GM12801 (cell line): ENCODE data around the gene SFPQ.

Source experiments
- TF ChIP-seq, protein P1 (sequence below): IDR thresholded peaks from one replicate; pipeline ENCODE4 v1.5.1; 2011; ENCODE audit warnings: control low read depth; ENCODE audit not compliant: insufficient read length; ENCODE audit errors: extremely low read depth

Gene SFPQ

DNA sequence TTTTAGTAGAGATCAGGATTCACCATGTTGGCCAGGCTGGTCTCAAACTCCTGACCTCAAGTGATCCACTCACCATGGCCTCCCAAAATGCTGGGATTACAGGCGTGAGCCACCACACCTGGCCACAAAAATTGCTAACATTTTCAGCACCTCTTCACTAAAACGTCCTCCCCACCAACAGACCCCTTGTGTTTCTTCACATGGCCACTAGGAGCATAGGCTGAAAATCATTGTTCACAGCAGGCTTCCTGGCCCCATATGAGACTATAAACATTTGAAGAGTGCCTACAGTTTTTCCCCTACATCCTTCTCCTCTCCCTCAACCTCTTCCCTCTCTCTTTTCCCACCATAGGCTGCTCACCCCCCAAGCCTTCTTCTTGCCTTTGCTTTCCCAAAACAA is 28.0 kb upstream of the SFPQ start:
- TF ChIP-seq, protein P1, sequence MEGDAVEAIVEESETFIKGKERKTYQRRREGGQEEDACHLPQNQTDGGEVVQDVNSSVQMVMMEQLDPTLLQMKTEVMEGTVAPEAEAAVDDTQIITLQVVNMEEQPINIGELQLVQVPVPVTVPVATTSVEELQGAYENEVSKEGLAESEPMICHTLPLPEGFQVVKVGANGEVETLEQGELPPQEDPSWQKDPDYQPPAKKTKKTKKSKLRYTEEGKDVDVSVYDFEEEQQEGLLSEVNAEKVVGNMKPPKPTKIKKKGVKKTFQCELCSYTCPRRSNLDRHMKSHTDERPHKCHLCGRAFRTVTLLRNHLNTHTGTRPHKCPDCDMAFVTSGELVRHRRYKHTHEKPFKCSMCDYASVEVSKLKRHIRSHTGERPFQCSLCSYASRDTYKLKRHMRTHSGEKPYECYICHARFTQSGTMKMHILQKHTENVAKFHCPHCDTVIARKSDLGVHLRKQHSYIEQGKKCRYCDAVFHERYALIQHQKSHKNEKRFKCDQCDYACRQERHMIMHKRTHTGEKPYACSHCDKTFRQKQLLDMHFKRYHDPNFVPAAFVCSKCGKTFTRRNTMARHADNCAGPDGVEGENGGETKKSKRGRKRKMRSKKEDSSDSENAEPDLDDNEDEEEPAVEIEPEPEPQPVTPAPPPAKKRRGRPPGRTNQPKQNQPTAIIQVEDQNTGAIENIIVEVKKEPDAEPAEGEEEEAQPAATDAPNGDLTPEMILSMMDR, result no peak

DNA sequence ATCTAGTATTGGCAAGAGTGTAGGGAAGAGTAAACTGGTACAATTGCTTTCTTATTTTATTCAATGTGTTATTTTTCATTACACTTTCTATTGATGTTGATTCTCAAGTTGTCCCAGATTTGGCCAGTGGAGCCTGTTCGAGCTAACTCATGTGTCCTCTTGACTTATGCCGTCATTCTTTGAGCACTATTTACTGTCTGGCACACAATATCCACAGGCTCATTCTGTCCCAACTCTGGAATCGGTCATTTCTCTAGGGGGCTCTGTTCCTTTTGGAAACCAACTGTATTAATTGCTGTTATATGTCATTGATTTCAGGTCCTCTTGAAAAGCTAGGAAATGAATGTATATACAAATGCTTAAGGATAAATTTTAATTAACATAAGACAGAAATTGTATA is 22.4 kb upstream of the SFPQ start:
- TF ChIP-seq, protein P1, result no peak

DNA sequence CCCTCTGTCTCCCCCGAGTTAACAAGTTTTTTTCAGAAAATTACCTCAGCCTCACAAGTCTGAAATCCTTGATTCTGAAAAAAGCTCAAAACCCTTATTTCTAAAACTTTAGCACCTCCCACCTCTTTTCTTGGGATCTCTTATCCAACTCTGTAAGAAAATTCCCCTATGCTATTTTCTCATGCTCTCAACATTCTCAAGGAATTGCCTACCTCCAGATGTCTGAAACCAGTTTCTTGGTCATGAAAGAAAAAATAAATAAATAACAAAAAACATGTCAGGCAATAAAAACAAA is 18.1 kb upstream of the SFPQ start:
- TF ChIP-seq, protein P1, result no peak

DNA sequence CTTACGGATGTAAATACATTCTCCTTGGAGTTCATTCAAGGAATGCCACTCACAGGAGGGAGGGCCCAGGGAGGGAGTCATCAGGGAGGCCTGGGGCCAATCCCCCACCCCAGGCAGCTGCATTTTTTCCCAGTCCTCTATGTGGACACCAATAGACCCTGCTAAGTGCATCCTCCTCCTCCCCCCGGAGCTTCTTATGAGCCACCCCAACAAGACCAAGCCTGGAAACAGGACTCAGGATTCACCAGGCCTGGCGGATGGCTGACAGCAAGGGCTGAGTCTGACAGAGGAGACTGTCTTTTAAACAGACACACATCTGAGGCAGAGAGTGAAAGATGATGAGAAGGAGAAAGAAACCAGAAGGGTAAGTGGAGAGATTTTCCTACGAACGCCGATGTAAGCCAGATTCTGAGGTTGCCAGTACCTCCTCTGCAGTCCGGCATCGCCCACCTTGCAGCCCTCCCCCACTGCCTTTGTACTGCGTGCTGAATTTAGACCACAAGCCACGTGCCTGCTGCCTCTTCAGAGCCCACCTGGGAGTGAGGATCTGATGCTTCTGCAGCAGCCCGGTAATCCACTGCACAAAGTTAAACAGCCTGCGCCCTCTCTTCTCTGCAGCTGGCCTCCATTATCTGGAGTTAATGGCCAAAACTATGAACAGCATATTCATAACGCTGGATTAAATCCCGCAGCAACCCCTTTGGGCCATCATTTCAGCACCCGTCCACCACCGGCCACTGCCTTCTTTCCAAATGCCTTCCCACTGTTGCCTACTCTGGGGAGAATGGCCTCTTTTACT is 17.6 kb upstream of the SFPQ start:
- TF ChIP-seq, protein P1, result no peak

DNA sequence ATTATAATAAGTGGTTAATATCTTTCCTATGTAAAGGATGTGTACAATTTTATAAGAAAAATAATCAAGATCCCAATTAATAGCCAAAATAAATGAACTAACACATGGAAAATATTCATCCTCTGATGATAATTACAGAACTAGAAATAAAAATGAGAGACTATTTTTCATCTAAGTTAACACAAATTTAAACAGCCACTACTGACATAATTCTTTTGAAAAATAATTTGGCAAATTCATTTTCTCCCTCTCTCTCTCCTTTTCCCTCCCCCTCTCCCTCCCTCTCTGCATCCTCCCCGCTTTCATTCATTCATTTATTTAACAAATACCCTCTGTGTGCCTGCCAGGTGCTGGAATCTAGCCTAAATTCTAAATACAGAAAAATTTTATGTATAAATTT is 10.3 kb upstream of the SFPQ start:
- TF ChIP-seq, protein P1, result no peak

DNA sequence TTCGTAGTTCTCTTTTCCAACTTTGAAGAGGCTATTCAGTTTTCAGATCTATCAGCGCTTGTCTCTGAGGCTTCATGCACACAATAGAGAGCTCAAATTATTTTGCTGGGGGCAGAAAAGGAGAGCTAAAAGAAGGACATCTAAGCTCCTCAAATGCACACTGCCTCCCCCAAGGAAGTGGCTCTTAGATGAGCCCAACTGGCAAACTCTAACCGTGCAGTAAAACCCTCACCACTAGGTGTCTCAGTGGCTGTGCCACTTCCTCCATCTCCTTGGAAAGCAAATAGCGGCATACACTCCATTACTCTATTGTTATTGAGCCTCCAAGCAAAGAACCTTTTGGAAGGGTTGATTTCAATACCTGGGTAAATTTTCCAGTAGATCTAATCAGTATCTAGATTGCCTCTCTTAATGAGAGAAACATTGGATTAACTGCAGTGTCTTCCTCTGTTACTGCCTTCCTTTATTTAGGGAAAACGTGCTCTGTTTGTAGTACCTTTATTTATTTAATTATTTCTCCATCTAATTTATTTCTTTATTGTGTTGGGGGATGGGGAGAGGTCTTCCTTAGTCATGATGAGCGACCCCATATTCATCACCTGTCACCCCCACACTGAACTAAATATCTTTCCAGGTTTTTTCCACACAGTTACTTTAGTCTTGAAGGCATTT is 9.2 kb upstream of the SFPQ start:
- TF ChIP-seq, protein P1, result no peak

DNA sequence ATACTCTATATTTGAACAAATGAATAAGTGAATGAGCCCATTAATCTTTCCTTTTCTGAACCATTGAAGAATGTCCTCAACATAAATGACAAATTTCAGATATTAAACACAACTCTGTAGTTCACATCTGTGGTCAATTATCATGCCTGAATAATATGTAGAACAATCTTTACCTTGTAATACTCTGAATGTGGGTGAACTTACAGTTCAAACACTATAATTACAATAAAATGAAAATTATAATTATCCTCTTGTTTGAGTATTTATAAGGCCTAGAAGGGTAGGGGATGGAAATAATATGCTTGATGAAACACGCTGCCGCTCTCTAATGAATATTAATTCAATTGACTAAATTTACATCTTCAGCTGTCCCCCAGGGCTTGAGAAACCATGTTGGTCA is 8.7 kb upstream of the SFPQ start:
- TF ChIP-seq, protein P1, result no peak
